ENCODE measurements around the gene CCDC17.

DNA sequence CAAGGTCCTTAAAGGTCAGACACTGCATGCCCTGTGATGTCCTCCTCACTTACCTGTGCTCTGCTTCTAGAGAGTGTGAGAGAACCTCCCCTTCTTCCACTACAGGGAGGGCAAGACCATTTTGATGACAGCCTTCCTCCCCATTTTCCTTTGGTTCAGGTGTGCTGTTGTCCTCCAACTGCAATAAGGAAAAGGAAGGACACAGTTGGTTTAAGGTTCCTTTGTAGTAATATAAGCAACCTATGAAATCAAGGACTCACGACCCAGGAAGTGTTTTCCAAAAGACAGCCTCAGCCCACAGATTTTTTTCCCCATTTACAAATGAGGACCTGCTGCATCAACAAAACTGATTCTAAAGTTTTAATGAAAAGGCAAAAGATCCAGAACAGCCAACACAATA is 6.6 kb upstream of the CCDC17 start:
- TF ChIP-seq, protein P1, sequence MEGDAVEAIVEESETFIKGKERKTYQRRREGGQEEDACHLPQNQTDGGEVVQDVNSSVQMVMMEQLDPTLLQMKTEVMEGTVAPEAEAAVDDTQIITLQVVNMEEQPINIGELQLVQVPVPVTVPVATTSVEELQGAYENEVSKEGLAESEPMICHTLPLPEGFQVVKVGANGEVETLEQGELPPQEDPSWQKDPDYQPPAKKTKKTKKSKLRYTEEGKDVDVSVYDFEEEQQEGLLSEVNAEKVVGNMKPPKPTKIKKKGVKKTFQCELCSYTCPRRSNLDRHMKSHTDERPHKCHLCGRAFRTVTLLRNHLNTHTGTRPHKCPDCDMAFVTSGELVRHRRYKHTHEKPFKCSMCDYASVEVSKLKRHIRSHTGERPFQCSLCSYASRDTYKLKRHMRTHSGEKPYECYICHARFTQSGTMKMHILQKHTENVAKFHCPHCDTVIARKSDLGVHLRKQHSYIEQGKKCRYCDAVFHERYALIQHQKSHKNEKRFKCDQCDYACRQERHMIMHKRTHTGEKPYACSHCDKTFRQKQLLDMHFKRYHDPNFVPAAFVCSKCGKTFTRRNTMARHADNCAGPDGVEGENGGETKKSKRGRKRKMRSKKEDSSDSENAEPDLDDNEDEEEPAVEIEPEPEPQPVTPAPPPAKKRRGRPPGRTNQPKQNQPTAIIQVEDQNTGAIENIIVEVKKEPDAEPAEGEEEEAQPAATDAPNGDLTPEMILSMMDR (IDR thresholded peaks at IDR 0.05) = no peak
- TF ChIP-seq POLR2A (IDR thresholded peaks at IDR 0.05) (no peak), EP300 (IDR thresholded peaks at IDR 0.05) (no peak)
